Dedifferentiated amniotic fluid mesenchymal stem cell (primary cell): ENCODE measurements around the gene OTUD7B.
A peak's percentile ranks its signal among the peaks of the same experiment; 100 is the strongest.
"Not testable (repeated sequence)": the region's sequence is repeated elsewhere in the genome, so short reads cannot be mapped to it uniquely, and the experiment has no call there.

Experiments
- DNase-seq: peaks from one replicate; pipeline ENCODE4 v3.0.0-alpha.2; 2016; ENCODE audit errors: extremely low spot score

OTUD7B gene

DNA sequence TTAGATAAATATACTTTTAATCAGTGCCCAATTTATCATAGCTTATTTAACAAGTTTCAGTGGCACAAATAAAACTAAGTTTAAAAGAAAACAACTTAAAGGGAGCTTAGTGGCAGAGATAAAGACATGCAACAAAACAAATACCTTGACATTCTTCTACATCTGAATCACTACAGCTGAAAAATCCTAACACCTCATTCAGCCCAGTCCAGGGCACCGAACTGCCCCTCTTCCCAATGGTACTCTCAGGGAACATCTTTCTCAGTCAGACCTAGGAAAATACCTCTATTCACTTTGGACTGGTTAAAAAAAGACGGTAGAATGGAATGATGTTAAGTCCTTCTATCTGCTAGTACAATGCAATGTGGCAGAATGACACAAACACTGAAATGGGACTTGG, 8.3 kb downstream of the OTUD7B start:
- DNase-seq: no peak

DNA sequence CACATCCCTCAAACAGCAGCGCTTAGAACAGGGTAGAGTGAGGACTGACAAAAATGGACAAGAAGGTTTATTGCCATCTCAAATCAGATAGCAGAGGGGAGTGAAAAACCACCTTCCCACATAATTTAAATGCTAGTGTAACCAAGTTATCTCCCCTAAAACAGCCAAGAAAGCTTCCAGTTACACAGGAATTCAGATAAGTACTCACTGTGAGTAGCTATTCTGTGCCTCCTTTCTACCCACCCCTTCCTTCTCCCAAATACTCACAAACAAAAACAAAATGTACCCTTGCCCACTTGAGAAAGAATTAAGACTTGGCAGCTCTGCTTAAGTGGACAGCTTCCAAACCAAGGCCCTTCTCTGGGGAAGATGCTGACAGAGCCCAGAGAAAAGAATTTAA, 9.1 kb downstream of the OTUD7B start:
- DNase-seq: no peak

DNA sequence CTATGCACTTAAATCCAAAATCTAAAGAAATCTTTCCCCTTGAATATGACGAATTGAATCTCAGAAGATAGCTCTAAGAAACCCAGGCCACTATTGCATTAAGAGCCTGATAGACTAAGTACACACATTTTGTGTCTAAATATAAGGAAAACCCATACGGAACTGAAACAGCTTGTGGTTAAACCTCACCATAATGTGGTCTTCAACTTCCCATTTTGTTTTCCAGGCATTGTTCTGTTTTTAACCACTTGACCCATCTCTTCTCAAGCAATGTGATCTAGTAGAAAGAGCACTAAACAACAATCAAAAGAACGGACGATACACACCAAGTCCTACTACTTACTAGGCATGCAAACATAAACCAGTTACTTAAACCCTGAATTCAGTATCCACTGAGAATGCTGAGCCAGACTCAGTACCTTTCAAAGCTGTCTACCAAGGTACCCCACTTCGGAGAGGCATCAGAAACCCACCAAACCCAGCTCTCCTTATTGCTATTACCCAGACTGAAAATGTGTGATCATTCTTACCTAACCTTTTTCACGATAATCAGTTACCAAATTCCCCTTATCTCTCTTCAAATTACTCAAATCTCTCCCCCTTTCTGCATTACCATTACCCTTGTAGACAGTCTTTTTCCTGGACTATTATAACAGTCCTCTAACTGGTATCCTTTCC, 12.8 kb downstream of the OTUD7B start:
- no peak for DNase-seq

DNA sequence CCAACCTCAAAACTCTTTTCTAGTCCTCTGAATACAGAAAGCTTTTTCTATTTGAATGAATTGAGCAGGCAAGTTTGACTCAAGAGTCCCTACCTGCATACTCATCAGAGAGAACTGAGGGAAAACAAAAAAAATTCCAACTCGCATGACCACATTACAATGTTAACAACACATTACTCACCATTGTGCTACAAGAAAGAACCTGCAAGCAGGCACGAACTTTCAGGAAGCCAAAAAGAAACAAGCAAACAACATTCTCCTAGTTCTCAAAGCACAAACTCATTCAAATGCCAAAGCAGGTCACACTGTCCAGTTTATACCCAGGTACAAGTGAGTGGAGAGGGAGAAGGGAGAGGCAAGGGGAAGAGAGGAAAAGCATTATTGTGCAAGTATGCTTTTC, 14.6 kb downstream of the OTUD7B start:
- no peak for DNase-seq

DNA sequence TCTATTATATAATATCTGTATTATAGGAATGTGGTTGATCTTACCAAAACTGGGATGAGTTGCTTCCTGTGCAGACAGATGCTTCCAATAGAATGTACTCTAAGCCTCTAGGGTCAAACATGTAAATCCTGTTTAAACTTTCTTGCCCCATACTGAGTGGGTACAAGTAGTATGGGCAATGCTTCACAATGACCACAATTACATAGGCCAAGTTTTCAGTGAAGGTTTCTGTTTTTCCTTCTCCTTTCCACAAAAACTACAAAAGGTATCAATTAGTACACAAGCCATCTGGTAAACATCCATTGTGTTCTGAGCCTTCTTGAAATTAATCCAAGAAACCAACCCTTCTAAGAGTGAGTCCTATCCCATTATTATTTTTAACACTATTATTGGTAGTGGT, 16.8 kb downstream of the OTUD7B start:
- no peak for DNase-seq

DNA sequence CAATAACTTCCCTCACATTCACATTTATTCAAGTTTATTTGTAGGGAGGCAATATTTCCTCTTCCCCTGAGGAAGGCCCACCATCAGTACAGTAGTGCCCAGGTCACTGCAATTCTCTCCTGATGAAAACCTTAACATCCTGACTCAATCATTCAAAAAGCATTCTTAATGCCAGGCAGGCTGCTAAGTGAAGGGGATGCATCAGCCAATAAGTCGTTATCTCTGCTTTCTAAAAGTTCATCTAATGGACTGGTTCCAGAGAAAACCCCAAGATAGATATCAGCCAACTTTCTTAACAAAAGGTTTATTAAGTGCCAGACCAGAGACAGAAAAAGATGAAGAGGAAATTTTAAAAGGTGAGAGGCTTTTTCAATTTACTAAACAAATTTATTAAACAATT, 17.3 kb downstream of the OTUD7B start:
- DNase-seq: no peak

DNA sequence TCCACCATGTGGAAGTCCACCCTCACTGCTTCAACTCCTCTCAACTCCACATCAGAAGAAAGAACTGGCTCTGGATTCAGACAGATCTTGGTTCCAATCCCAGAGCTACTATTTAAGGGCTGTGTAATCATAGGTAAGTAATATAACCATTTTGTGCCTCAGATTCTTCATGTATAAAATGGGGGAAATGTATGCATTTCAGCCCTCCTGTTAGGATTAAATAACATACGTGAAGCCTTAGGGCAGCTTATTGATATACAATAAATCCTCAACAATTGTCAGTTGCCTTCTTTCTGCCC, 23.3 kb downstream of the OTUD7B start:
- DNase-seq: no peak

DNA sequence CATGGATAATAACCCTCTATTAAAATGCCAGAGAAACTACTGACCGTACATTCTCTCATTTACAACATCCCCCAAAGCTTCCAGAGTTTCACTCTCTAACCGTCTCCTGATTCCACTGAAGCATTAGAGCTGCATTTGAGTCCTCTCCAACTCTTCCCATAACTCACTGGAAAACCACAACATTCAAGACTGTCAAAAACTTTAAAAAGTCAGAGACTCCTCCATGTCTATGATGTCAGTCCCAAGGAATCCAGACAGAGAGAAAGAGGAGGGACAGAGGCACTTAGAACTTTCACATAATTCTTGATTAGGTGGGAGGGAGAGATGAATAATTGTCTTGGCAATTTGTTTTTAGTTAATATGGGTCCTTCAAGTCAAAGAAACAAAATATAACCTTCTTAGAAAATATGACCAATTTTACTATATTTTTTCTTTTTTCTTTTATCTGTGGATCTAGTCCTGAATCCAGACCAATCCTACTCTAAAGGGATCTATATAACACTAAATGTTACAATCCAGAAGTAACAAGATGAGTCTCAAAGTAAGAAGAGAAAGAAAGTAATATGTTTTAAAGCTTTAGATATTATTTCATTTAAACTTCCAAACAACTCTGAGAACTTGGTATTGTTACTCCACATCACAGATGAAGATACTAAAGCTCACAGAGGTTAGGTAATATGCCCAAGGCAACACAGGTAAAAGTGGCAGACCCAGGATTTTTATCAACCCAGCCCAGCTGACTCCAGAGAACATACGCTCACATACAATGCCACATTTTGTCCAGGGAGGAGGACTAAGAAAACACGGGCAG, 23.8 kb downstream of the OTUD7B start:
- DNase-seq: peak; percentile 83

DNA sequence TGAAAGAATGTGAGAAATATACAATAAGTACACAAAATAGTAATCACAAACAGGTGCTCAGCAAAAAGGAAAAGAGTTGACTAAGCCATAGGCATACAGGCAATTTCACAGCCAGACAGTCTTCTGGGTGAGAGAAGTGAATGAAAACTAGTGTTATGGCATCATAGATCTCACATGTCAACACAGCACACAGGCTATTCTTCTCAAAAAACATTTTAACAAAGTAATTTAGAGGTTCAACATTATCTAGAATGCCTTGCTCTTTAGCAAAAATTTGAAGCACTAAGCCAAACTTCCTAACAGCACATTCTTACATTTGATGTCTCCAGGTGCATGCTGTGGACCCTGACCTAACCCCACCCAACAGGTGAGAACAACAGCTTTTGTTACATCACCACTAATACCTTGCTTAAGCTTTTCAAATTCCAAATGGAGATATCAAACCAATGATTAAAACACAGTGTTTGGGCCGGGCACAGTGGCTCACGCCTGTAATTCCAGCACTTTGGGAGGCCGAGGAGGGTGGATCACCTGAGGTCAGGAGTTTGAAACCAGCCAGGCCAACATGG, 30.5 kb downstream of the OTUD7B start:
- DNase-seq: no peak

DNA sequence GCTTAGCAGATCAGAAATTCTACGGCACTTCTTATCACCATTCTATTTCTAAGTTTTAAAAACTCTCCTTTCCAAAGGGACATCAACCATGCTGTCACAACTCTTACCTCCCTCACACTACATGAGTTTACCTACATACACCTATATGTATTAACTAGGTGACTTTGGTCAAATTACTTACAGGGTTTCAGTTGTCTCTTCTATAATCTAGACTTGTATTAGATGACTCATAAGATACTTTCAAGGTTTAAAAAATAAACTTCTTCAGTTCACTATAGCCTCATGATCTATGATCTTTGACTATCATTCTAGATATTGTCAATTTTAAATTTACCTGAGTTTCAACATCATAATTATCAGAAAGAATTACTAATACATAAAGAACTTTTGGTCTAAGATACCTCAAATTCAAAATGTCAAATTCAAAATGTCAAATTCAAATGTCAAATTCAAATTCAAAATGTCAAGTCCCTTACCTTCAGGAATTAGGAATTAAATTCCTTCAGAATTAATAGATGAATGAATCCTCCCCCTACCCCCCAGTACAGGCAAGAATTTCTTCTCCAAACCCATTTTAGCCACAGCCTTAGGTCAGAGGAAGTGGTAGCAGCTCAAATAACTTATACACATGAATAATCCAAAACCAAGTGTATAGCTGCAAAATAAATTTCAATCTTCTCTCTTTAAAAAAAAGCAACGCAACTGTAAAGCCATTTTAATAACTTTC, 31.1 kb downstream of the OTUD7B start:
- DNase-seq: no peak

DNA sequence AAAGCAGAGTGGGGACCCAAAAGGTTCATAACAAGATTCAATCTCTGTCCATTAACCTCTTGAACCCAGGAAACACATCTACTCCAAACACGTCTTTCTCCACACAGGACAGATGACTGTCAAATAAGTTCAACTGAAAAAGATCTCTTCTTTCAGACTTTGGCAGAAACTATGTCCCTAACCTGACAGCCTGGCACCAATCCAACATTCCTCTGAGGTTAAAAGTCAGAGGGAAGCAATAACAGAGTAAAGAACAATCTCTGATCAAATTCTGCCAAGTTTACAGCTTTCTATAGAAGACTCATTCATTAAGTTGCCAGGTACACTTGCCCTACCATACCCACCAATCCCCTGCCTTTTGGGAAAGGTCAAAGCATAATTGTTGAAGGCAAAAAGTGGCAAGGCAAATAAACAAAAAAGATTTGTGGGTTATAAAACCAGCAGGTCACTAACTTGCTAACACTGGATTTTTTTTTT, 31.9 kb downstream of the OTUD7B start:
- no peak for DNase-seq

DNA sequence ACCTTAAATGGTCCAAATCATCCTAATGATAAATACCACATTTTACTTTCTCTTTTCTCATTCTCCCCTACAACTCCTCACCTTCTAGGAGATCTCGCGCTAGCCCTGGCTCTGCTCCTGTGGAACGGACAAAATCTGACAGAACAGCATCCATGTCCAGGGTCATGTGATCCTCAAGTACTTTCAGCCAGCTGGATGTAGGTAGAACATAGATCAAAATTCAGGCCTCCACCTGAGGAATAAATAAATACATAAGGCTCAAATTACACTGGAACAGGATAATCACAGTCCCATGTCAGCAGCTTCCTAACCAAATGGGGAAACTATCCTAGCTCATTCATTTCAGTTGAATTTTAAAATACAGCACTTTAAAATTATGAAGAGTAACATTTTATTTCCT, 33.2 kb downstream of the OTUD7B start:
- no peak for DNase-seq

DNA sequence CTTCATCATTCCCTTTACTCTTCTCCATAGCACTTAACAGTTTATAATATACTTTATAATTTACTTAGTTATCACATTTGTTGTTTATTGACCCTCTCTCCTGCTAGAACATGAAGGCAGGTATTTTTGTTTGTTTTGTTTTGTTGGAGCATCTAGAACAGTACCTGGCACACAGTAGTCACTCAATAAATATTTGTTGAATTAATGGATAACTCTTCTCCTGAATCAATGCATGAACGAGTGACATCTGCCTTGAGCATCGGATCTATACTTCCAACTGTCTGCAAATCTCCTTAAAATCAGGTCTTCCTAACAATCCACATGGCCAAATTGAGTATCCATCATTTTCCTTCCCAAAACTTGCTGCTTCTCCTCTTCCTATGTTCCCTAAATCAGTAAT, 38.0 kb downstream of the OTUD7B start:
- no peak for DNase-seq

DNA sequence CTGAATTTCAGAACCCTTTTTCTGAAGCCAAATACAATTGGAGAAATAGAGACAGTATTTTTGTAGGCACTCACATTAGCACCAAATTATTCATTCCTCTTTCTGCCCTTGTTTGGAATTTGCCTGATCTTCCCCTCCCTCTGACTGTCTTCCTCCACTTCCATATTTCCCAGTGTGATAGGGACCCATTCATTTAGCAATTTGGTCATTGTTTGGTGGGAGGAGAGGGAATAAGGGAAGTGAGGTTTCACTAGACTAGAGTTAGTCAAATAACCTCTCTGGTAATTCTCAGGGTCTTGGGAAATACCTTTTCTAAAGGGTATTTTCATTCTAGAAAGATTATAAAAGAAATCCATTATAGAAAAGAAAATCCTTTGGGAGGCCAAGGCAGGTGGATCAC, 42.9 kb downstream of the OTUD7B start:
- no peak for DNase-seq

DNA sequence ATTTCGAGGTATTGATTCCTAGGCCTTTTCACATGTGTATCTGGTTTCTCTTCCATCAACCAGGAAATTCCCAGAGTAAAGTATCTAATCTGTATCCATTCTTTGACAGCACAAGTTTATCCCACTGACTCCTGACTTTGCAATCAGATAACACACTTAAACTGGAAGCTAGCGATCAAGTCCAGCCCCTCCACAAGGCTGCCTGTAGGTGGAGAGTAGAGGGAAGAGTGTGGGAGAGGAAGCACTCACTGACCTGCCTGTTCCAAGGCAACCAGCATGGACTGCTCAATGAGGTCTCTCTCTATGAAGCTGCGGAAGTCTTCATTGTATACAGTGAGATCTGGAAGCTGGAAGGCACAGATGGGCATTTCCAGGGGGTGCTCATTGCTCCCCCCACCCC, 43.5 kb downstream of the OTUD7B start:
- DNase-seq: no peak

DNA sequence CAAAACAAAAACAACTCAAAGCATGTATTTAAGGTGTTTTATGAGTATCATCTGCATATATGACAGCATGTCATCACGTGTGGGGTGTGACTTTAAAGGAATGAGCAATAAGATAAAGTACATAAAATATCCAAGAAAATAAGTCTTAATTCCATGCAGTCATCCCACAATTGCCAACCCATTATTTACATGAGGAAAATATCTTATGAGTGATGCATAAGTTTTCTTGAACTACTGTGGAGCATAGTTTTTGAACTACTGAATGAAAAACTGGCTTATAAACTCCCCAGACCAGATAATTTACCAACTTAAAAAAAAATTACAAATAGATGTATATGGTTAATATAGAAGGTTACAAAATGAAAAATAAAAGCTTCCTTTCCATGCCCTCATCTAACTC, 44.1 kb downstream of the OTUD7B start:
- DNase-seq: no peak

DNA sequence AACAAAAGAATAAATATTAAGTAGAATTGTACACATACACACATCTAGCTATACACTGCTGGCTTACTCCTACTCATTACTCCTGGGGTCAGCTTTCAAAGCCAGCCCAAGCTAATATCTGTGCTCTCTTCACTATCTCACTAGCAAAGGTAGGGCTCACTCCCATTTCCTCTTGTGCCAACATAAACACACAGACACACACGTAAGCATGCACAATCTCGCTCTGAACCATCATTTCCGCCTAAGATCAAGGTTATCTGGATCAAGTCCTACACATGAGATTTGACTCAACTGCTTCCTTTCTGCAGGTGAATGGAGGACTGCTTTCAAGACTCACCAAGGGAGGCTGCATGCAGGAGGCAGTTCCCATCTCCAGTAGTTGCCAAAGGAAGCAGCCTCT, 45.1 kb downstream of the OTUD7B start:
- no peak for DNase-seq

DNA sequence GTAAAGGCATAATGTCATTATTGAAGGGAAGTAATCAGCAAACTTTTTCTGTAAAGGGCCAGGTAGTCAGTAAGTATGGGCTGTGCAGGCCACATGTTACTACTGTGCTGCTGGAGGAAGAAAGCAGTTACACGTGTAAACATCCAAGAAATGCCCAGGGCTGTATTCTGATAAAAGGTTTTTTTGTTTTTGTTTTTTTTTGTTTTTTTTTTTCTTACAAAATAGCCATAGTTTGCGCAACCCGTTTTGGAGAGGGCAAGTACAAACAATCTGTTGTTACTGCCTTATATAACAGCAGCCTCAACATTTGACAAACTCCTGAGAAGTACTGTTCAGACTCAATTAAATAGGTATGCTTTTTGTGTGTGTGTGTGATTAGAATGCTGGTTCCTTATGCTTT, 47.2 kb downstream of the OTUD7B start:
- DNase-seq: no peak

DNA sequence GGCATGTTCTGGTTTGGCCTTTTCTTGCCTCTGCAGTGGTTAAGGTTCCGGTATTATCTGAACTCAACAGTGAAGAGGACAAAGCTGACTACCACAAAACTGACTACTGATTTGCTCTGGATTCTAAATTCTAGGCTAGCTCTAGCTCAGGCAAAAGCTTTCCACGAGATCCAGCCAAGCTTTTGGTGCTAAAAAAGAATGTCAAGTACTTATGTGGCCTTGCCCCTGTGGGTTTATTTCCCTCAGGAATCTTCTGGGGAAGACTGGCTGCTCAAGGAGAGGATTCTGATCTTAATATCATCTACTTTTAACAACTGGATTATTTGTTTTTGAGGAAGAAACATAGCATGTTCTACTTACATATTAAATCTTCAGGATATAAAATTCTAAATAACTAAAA, 47.8 kb downstream of the OTUD7B start:
- no peak for DNase-seq

DNA sequence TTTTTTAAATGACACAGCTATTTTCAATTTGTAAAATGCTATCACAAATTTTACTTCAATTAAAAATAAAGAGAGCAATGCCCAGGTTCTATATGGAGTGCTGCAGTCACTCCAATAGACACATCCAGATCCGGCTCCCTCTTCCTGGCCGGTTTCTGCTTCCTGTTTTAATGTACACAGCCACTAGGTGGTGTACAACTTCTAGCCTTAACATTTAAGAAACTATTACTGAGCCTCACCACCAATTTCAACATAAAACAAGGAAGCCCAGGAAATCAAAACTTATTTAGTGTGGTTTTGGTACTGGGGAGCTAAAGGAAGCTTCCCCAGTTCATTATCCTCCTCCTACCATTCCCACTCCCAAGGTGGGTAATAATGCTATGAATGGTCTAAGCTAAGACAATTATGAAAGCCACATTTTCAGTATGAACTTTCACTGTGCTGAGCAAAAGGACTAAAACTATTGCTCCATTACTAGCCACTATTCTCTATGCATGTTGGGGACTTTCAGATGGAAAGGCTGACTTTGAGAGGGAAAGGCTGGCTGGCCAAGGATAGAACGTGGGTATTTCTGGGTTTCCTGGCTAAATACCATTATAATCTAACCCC, 48.4 kb downstream of the OTUD7B start:
- DNase-seq: peak; percentile 93

DNA sequence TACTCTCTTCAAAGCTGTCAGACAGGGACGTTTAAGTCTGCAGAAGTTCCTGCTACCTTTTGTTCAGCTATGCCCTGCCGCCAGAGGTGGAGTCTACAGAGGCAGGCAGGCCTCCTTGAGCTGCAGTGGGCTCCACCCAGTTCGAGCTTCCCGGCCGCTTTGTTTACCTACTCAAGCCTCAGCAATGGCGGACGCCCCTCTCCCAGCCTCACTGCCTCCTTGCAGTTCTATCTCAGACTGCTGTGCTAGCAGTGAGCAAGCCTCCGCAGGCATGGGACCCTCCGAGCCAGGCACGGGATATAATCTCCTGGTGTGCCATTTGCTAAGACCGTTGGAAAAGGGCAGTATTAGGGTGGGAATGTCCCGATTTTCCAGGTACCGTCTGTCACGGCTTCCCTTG, 53.0 kb downstream of the OTUD7B start:
- DNase-seq: not testable (repeated sequence)

DNA sequence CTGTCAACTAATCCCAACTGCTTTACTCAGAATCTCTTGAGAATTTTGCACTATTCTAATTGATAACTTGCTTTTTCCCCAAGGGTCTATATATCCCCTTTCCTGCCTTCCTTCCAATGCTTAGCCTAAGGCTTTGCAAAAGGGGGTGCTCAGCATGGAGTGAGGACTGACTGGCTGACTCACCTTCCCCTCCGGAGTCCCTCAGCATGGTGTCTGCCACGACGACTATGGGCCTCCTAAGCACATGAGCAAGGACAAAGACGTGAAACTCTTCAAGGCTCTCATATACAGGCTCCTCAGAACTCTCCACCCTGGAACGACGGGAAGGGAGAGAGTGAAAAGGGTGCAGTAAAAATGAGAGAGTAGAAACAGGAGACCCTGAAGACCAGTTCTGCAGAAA, 60.6 kb downstream of the OTUD7B start:
- DNase-seq: no peak
